ENCODE data around the gene PON2.

GRCh38 chr7:95472581-95473161 is 37.8 kb upstream of the PON2 start:
- TF ChIP-seq POLR2A (IDR thresholded peaks at IDR 0.05) (no peak), CTCF (IDR thresholded peaks at IDR 0.05 in 8 of 11, conservative IDR thresholded peaks at IDR 0.05 in 3 of 11) (no peak), POLR2AphosphoS5 (IDR thresholded peaks at IDR 0.05) (no peak)

Measured in spleen (tissue), 7 donors.